Fibroblast of lung (primary cell): ENCODE measurements around the gene JAG2.

Source experiments
- EZH2 ChIP-seq: IDR thresholded peaks from 2 replicates; pipeline ENCODE4 v1.5.1; 2012; ENCODE audit warnings: low read length, control low read depth, mild to moderate bottlenecking; ENCODE audit errors: missing control alignments
- TF ChIP-seq, protein P1 (sequence below), 2 donors: IDR thresholded peaks in 1 of 2; conservative IDR thresholded peaks in 1 of 2; 1 replicate in 1 of 2; 2 replicates in 1 of 2; pipeline ENCODE4 v1.5.1; 2011 to 2012; ENCODE audit warnings: low read length in 2 of 2, control low read depth in 1 of 2, inconsistent platforms in 1 of 2, low read depth in 1 of 2, mild to moderate bottlenecking in 1 of 2

GRCh38 chr14:105178069-105178867, 9.7 kb upstream of the JAG2 start:
- TF ChIP-seq, protein P1, sequence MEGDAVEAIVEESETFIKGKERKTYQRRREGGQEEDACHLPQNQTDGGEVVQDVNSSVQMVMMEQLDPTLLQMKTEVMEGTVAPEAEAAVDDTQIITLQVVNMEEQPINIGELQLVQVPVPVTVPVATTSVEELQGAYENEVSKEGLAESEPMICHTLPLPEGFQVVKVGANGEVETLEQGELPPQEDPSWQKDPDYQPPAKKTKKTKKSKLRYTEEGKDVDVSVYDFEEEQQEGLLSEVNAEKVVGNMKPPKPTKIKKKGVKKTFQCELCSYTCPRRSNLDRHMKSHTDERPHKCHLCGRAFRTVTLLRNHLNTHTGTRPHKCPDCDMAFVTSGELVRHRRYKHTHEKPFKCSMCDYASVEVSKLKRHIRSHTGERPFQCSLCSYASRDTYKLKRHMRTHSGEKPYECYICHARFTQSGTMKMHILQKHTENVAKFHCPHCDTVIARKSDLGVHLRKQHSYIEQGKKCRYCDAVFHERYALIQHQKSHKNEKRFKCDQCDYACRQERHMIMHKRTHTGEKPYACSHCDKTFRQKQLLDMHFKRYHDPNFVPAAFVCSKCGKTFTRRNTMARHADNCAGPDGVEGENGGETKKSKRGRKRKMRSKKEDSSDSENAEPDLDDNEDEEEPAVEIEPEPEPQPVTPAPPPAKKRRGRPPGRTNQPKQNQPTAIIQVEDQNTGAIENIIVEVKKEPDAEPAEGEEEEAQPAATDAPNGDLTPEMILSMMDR (conservative IDR thresholded peaks at IDR 0.05 in 1 of 2, IDR thresholded peaks at IDR 0.05 in 1 of 2; ENCODE audit: low read depth in 1 of 2, low read length in 2 of 2): no peak
- TF ChIP-seq EZH2: no peak
